ENCODE data around the gene MORC3.

DNA sequence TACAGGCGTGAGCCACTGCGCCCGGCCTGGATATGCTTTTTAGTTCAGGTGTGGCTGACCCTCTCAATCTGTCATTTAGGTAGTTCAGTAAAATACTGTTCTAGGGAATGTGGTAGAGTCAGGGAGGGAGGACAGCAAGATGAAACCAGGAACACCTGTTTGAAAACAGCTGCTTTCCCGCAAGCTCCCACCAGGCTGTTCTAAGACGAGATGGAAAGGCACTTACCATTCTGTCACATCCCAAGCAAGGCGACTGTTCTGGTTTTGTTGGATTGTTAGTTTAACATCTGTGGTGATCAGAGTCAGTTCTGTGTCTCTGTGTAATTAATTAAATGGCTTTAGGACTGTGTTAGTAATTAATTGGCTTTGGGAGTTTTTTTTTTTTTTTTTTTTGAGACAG is 68.1 kb downstream of the MORC3 start:
- TF ChIP-seq, protein P1, sequence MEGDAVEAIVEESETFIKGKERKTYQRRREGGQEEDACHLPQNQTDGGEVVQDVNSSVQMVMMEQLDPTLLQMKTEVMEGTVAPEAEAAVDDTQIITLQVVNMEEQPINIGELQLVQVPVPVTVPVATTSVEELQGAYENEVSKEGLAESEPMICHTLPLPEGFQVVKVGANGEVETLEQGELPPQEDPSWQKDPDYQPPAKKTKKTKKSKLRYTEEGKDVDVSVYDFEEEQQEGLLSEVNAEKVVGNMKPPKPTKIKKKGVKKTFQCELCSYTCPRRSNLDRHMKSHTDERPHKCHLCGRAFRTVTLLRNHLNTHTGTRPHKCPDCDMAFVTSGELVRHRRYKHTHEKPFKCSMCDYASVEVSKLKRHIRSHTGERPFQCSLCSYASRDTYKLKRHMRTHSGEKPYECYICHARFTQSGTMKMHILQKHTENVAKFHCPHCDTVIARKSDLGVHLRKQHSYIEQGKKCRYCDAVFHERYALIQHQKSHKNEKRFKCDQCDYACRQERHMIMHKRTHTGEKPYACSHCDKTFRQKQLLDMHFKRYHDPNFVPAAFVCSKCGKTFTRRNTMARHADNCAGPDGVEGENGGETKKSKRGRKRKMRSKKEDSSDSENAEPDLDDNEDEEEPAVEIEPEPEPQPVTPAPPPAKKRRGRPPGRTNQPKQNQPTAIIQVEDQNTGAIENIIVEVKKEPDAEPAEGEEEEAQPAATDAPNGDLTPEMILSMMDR (IDR thresholded peaks at IDR 0.05; ENCODE audit: insufficient read depth, low read depth, low read length): no peak
- no peak for TF ChIP-seq EZH2 (IDR thresholded peaks at IDR 0.05; ENCODE audit: insufficient read depth, low read length)

Data from astrocyte (in vitro differentiated cells and primary cell).